ENCODE data around the gene B4GALNT1.
"Not testable (repeated sequence)": the region's sequence is repeated elsewhere in the genome, so short reads cannot be mapped to it uniquely, and the experiment has no call there.

B4GALNT1 gene

DNA sequence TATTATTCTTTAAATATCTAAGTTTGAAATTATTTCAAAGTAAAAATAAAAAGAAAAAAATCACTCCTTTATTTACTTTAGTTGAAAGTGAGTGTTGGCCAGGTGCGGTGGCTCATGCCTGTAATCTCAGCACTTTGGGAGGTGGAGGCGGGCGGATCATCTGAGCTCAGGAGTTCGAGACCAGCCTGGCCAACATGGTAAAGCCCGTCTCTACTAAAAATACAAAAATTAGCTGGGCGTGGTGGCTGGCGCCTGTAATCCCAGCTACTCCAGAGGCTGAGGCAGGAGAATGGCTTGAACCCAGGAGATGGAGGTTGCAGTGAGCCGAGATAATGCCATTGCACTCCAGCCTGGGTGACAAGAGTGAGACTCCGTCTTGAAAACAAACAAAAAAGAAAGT is 3.7 kb upstream of the B4GALNT1 start:
- not testable (repeated sequence) for DNase-seq

DNA sequence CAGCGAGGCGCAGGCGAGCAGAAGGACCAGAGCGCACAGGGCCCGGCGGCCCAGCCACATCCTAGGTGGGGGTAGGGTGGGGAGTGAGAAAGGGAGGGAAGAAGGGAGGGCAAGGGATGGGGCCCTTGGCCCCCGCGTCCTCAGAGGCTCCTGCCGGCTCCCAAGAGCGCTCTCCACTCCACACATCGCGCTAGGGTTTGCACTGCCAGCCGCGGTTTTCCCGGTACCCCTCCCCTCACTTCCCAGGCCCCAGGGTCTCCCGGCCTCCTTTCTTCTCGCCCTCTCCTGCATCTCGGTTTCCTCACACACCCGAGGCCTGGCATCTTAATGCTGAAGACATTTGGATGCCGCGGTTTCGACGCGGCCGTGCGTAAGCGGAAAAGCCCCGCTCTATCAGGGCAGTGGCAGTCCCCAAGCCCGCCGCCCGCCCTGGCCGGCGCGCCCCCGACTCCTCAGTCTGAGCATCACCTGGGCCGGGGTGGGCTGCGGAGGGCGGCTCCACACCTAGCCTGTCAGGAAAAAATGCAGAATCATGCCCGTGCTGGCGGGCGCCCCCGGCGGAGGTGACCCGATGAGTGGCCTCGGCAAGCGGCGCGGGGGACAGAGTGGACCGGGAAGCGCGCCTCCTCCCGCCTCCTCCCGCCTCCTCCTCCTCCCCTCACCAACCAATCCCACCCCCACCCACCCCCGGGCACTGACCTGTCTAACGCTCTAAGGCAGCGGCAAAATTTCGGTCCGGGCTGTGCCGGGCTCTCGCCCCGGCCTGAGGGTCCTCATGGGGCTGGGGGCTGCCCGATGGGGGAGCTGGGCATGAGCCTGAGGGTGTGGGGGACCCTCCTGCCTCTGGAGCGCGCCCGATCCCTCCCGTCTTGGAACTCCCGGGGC is 686 bp downstream of the B4GALNT1 start:
- no peak for DNase-seq

DNA sequence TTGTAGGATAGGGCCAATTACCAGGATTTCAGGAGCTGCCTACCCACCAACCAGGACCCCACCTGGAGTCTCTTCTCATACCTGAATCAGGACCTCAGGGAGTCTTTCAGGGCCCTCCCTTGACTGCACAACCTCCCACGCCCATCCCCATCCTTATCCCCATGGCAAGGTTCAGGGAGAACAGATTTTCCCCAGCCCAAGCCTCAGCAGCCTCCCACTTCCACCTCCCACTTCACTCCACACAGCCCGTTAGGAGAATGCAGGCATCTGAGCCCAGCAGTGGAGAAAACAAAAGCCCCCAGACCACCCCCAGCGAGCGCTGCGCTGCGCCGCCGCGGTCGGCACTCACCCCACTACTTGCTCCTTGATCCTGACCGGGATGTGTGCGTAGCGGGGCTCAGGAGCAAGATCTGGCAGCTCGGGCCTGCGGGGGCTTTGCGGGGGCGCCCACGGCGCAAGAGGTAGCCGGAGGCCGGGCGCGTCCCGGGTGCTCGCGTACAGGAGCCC is 1.4 kb downstream of the B4GALNT1 start:
- DNase-seq: no peak

DNA sequence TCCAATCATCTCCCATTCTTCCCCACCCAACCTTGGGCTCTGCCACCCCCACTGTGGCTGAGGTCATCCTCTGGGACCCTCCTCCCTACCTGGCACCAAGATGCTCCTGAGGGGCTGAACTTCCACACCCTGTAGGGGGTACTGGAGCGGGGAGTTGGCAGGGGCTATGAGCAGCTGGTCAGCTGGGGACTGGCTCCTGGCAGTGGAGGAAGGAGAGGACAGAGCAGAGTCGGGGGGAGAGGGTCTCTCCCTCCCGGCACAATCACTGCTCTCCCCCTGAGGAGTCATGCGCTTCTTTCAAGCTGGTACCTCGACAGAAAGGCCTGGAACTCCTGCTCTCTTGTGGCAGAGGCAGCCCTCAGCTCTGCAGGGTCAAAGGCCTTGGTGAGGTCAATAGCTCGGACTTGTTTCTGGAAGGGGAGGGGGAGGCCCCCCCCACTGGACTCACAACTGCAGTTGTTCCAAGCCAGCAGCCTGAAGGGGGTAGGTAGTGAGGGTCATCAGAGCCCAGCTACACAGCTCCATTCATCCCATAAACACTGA is 2.0 kb downstream of the B4GALNT1 start:
- DNase-seq: no peak

DNA sequence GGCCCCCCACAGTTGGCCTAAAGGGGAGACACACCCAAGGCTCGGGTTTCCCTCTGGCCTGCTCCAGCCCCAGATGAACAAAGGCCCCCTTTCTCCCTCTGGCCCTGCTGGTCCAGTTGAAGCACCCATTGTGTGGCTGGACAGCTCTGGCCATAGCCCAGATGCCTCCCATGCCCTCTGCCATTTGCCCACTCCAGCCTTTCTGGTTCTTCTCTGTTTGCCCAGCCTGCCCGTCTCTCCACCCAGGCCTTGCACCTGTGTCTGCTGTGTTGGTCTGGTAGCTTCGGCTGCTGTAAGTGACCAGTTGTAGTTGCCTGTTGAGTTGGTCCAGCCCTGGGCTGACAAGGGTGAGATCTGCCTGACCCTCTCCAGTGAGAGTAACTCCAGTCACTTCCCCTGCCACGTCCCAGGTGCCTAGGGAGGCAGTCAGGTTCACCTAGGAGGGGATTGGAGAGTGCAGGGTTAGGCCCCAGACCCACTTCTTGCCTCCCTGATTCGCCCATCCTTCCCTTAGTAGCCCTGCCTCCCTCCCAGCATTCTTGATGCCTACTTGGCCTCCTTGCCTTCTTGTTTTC is 3.0 kb downstream of the B4GALNT1 start:
- no peak for DNase-seq

DNA sequence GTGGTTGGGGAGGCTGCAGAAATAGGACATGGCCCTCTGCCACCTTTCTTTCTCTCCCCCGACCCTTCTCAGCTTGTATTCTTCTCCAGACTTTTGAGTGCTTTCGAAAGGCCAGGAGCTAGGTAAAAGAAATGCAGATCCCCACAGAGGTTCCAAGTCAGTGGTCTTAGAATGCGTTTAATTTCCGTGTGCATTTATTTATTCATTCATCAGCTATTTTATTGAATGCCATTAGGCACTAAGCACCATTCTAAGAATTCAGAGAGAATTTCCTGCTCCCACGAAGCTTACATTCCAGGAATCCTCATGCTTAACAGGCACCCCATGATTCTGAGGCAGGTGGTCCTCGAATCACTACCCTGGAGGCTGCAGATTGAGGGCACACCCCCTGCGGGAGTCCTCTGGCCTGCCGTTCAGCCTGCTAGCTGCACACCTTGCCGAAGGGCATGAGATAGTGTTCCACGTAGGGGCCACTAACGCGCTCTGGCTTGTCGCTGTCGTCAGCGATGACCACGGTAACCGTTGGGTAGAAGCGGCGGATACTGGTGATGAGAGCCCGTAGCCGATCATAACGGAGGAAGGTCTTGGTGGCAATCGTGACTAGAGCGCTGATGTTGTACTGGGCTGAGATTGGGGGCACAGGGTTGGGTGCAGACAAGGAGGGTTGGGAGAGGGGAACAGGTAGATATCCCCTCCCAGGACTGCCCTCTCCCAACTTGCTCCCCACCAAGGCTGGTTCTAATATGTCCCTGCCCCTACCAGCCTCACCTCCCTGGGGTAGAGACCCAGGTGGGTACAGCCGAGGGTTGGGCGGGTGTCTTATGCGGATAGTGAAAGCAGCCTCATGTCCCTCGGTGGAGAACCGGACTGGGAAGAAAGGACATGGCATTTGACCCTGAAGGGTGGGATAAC is 4.5 kb downstream of the B4GALNT1 start:
- no peak for DNase-seq

DNA sequence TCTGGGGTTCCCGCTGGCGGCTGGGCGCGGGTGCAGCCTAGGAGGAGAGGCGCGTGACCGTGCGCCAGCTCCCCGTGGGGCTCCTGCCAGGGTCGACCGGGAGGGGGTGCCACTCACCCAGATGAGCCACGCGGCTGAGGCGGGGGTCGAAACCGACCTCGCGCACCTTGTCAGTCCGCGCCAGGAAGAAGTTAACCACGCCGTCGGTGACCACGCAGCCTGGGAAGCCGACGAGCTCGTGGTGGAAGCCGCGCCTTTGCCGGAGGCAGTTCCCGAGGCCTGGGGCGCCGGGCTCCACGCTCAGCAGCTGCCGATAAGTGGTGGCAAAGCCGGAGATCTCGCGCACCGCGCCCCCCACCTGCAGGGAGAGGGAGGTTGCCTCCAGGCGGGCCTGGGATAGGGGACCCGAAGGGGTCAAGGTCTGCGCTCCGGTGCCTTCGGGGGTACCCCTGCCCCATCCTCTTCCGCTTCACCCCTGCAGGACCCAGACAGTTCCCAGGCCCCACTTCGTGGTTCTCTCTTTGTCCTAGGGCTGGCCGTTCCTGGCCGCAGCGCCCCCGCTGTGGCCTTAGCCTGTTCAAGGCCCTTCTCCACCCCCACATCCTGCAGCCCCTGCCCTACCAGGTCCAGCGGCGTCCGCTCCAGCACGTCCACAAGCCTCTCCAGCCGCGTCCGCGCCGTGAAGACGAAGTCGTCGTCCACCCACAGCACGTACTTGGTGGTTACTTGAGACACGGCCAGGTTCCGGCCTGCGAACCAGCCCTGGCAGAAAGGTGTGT is 5.3 kb downstream of the B4GALNT1 start:
- DNase-seq: peak; percentile 37

DNA sequence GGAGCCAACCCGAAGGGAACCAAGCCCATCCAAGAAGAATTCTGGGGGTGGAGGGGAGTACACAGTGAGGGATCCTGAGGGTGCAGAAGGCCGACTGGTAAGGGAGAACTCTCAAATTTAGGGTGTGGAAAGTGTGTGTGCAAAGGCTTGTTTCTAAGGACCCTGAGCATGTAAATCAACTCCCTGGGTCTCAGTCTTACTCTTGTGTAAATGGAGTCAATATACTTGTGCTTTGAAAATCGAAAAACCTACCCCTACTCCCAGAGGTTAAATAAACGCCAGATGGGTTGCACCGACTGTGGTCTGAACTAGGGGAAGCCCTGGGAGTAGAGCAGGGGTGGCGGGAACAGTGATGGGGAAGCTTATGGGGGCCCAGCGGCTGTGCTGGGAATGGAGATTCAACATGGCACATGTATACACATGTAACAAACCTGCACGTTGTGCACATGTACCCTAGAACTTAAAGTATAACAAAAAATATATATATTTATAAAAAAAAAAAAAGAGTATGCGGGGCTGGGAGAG is 6.0 kb downstream of the B4GALNT1 start:
- DNase-seq: no peak

DNA sequence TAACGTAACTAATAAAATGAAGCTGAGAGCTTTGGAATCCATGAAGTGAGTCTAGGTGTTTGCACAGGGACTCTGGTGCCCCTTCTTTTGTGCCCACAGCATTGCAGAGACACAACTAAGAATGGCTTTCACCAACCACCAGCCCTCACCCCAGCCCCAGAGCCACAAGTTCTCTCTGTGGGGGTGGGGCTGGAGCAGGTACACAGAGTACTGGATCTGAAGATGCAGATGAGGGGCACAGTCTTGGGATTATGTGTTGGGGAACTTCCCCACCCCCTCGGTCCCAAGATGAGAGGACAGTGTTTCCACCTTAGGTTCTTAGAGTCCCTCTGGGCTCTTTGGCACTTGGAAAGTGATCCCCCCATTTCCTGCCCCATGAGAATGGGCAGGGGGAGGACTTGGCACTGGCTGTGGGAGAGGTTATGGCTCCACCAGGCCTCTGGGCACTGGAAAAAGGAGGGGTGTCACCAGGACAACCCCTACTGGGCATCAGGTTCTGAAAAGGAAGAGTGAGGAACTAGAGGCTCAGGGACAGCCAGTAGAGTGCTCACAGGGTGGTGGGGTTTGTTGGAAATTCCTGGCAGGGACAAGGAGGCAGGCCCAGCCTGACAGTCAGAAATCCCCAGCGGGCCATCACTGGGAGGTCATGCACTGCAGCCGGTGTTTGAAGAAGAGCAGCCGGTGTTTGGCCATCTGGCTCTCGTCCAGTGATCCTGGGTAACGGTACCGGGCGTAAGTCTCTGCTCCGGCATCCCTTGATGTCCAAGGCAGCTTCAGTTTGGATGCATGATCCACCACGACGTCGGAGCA is 6.7 kb downstream of the B4GALNT1 start:
- no peak for DNase-seq

DNA sequence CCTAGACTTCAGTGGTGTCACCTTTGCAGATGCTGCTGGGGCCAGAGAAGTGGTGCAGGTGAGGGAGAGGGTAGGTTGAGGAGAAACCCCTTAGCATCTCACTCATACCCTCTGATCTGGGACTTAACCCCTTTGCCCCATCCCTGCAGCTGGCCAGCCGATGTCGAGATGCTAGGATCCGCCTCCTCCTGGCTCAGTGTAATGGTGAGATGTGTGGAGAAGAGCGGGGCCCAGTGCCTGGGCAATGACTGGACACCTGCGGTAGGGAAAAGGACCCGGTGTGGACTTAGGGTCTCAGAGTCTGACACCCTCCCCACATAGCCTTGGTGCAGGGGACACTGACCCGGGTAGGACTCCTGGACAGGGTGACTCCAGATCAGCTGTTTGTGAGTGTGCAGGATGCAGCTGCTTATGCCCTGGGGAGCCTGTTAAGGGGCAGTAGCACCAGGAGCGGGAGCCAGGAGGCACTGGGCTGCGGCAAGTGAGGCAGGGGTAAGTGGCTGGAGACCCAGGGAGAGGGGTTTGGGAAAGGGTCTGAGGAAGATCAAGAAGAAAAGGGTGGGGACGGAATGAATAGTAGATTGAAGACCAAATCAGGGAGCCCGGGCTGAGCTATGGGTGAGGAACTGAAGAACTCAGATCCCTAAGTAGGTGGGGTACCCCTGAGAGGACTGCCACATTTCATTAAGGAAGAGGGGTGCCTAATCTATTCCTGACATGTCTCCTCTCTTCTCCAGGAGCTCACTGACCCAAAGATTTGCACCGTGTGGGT is 7.6 kb downstream of the B4GALNT1 start:
- no peak for DNase-seq

DNA sequence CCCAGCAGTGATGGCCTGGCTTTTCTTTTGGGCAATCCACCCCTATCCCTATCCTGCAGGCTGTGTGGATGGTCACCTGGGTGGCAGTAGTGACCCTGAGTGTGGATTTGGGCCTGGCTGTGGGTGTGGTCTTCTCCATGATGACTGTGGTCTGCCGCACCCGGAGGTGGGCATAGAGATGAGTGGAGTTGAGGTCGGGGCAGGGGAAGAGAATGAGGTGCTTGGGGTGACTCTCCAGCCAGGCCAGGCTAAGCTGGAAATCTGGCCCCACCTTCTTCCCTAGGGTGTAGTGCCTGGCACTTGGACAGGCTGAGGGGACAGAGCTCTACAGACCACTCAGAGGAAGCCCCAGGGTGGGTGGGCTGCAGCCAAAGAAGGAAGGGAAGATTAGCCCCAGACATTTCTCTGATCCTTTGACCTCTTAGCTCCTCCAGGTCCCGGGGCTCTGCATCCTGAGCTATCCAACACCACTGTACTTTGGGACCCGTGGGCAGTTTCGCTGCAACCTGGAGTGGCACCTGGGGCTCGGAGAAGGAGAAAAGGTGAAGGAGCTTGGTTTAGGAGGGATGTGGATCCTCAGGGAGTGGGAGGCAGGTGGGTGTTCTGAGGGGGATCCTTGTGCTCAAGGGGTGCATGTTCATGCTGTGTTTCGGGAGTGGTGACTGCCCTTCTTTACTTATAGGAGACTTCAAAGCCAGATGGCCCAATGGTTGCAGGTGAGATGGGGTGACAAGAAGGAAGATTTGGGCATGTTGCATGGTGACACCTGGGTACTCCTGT is 8.4 kb downstream of the B4GALNT1 start:
- no peak for DNase-seq

DNA sequence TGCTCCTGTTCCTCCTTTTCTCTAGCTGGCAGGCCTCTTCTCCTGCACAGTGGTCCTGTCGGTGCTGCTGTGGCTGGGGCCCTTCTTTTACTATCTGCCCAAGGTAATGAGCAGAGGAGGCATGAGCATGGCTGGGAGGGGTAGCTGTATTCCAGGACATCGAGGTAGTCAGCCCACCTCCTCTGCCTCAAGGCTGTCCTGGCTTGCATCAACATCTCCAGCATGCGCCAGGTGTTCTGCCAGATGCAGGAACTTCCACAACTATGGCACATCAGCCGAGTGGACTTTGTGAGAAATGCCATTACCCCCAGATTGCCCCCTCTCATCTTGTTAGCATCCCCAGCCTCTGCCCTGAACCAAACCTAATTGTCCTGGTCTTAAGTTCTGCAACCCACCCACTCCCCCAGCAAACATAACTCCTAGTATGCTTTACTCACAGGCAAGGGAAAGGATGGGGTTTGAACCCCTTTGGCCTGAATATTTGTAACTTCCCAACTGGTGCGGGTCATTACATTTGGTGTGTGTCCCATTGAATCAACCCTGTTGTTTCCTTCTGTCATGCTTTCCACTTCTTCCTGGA is 9.1 kb downstream of the B4GALNT1 start:
- DNase-seq: no peak

DNA sequence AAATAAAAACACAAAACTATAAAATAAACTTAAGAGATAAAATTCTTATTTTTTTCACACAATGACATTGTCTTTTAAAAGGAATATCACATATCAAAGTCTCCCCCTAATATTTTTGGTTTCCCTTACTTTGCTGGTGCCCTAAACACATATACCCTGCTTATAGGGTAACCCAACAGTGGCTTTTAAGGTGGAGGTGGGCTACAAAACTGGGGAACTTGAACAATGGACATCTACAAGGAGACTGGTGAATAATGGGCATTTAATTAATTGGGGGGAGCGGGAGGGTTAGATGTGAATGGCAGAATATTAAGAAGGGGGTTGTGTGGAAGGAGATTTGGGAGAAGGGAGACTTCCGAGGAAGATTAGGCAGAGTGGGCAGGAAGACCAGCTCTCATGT is 9.6 kb downstream of the B4GALNT1 start:
- no peak for DNase-seq

DNA sequence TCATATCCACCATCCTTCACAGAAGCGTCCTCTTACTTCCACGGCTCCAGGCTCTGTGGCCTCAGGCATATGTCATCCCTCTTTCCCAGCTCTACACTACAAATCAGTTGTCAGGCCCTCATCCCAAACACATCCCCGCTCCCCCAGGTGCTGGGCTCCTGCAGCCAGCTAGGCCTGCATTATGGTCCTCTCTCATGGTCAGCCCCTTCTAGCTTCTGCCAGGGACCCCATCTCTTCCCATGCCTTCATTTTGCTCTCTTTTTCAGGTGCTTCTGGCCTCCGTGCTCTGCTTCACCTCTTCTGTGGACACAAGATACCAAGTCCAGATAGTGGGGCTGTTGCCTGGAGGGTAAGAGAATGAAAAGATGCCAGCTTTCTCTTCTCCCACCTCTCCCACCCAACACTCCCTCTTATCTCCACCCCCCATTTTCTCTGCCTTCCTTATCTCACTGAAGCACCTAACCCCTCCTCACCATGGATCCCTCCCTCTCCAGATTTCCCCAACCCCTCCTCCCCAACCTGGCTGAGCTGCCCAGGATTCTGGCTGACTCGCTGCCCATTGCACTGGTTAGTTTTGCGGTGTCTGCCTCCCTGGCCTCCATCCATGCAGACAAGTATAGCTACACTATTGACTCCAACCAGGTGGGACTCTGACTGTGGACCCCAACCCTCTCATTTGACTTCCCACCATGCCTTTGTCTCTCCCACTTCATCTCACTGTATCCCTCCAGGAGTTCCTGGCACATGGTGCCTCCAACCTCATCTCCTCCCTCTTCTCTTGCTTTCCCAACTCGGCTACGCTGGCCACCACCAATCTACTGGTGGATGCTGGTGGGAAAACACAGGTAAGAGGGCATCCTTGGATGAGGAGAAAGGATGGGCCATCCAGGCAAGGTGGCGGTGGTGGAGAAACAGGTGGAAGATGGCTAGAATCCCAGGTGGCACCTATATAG is 10.4 kb downstream of the B4GALNT1 start:
- DNase-seq: no peak

DNA sequence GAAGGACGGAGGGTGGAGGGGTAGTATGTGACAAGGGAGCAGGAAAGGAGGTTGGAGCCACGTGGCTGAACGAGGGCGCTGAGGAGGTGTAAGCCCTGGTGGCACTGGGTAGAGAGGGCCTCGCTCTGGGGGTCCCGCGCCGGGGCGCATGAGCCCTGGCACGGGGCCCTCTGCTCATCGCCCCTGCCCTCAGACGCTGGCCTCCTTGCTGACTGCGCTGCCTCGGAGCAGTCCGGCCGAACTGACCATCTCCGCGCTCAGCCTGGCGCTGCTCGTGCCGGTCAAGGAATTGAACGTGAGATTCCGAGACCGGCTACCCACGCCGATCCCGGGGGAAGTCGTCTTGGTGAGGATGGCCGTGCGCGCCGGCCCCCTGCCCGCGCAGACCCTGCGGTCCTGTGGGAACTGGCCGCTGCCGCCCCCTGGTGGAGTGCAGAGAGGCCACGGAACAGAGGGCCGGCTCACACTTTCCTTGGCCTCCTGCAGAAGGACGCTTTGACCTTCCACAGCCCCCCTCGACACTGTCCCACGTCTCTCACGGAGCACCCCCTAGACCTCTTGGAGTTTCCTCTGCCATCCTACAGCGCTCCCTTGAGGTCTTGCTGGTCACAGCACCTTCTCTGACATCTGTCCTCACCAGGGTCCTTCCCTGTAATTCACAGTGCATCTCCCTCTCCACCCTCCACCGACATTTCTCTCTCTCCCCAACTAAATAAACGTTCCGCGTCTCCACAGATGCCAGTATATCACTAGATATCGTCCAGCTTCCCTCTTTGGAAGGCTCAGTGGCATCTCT is 11.3 kb downstream of the B4GALNT1 start:
- peak; percentile 69 for DNase-seq

DNA sequence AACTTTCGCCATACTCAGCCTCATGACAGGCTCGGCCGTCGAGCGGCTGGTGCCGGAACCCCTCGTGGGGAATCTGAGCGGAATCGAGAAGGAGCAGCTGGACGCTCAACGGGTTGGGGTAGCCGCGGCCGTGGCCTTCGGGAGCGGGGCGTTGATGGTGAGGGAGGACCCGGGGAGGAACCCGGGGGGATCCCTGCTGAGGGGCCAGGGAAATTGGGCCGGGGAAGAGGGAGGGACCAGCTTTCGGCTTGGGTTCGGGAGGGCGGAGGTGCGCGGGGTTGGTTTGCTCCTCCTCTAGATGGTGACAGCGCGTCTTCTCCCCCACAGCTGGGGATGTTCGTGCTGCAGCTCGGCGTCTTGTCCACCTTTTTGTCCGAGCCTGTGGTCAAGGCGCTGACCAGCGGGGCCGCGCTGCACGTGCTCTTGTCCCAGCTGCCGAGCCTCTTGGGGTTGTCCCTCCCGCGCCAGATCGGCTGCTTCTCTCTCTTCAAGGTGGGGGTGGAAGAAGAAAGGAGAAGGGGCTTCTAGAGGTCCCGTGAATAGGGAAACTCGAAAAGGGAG is 12.0 kb downstream of the B4GALNT1 start:
- no peak for DNase-seq

Data from hematopoietic multipotent progenitor cell treated with erythropoietin and hydrocortisone succinate and interleukin-3 and kit ligand, for 4 days (in vitro differentiated cells).